GM10248 (cell line): Measurements from ENCODE around the gene GPR158.
"Not testable (repeated sequence)": the region's sequence is repeated elsewhere in the genome, so short reads cannot be mapped to it uniquely, and the experiment has no call there.

ENCODE experiments used
- CTCF ChIA-PET: fragments of 300-600 bp; sonication (Branson Sonifier 250); formaldehyde crosslinking; extraction: SDS; loops from one replicate; lab custom pipeline; 2021; ENCODE audit warnings: antibody characterized with exemption; lab: Yijun Ruan, JAX
- POLR2A ChIA-PET: fragments of 350-650 bp; sonication (Branson Sonifier 250); formaldehyde crosslinking; extraction: SDS; loops from one replicate; lab custom pipeline; 2020; ENCODE audit warnings: antibody characterized with exemption; lab: Yijun Ruan, JAX
- DNase-seq: peaks from one replicate; pipeline ENCODE4 v3.0.0; 2012; ENCODE audit errors: extremely low spot score
- TF ChIP-seq, protein P1 (sequence below): IDR thresholded peaks from 2 replicates; pipeline ENCODE4 v1.5.1; 2012; ENCODE audit warnings: mild to moderate bottlenecking, low read depth; ENCODE audit errors: extremely low read depth, missing control alignments, control extremely low read depth

The GPR158 gene

GRCh38 chr10:25159591-25159990 lies 15.2 kb upstream of the GPR158 start:
- DNase-seq = no peak
- POLR2A ChIA-PET = no interaction called here
- CTCF ChIA-PET = no interaction called here
- TF ChIP-seq, protein P1, sequence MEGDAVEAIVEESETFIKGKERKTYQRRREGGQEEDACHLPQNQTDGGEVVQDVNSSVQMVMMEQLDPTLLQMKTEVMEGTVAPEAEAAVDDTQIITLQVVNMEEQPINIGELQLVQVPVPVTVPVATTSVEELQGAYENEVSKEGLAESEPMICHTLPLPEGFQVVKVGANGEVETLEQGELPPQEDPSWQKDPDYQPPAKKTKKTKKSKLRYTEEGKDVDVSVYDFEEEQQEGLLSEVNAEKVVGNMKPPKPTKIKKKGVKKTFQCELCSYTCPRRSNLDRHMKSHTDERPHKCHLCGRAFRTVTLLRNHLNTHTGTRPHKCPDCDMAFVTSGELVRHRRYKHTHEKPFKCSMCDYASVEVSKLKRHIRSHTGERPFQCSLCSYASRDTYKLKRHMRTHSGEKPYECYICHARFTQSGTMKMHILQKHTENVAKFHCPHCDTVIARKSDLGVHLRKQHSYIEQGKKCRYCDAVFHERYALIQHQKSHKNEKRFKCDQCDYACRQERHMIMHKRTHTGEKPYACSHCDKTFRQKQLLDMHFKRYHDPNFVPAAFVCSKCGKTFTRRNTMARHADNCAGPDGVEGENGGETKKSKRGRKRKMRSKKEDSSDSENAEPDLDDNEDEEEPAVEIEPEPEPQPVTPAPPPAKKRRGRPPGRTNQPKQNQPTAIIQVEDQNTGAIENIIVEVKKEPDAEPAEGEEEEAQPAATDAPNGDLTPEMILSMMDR = no peak

DNA sequence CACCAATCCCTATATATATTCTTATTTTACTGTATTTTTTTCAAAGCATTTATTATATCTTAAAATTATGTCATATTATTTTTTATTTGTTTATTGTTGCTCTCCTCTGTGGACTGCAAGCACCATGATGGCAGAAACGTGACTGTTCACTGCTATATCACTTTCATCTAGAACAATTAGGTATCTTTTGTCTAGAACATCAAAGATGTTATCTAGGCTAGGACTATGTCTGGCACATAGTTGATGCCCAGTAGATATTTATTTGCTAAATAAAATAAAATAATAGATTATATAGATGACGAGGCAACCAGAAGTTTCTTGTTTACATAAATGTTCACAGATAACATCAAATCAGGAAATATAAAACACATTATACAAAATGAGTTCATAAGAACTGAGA lies 12.4 kb upstream of the GPR158 start:
- CTCF ChIA-PET = interaction anchor here (1.5 kb wide), 1 partner anchor 13 kb away, joined by 3 read pairs; no protein-coding TSS in a partner anchor
- POLR2A ChIA-PET = no interaction called here
- TF ChIP-seq, protein P1 = no peak
- no peak for DNase-seq

DNA sequence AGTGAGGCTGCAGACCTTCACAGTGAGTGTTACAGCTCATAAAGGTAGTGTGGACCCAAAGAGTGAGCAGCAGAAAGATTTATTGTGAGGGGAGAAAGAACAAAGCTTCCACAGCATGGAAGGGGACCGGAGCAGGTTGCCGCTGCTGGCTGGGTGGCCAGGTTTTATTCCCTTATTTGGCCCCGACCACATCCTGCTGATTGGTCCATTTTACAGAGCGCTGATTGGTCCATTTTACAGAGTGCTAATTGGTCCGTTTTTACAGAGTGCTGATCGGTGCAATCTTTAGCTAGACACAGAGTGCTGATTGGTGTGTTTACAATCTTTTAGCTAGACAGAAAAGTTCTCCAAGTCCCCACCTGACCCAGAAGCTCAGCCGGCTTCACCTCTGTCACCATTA lies 11.3 kb upstream of the GPR158 start:
- DNase-seq, POLR2A ChIA-PET: not testable (repeated sequence)
- CTCF ChIA-PET = interaction anchor here (1.5 kb wide), 1 partner anchor 15 kb away, joined by 3 read pairs; no protein-coding TSS in a partner anchor

GRCh38 chr10:25169740-25170139 lies 5.1 kb upstream of the GPR158 start:
- DNase-seq = no peak
- TF ChIP-seq, protein P1 = no peak
- CTCF ChIA-PET = no interaction called here
- POLR2A ChIA-PET = no interaction called here

- CTCF ChIA-PET = no interaction called here
- POLR2A ChIA-PET = no interaction called here
These were observed 4.2 kb upstream of the GPR158 start for GRCh38 chr10:25170627-25171026.

DNA sequence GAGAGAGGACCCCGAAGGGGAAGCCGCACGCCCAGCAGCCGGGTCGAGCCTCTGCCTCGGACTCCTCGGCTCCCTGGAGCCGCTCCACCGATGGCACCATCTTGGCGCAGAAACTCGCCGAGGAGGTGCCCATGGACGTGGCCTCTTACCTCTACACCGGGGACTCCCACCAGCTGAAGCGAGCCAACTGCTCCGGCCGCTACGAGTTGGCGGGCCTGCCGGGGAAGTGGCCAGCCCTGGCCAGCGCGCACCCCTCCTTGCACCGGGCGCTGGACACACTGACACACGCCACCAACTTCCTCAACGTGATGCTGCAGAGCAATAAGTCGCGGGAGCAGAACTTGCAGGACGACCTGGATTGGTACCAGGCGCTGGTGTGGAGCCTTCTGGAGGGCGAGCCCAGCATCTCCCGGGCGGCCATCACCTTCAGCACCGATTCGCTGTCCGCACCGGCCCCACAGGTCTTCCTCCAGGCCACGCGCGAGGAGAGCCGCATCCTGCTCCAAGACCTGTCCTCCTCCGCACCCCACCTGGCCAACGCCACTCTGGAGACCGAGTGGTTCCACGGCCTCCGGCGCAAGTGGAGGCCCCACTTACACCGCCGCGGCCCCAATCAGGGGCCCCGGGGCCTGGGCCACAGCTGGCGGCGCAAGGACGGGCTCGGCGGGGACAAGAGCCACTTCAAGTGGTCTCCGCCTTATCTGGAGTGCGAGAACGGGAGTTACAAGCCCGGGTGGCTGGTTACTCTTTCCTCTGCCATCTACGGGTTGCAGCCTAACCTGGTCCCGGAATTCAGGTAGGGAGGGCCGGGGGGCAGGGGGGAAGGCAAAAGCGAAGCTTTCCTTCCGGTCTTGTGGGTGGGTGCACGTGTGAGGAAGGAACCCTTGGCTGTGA lies 973 bp downstream of the GPR158 start:
- ChIA-PET CTCF (no interaction called here), POLR2A (no interaction called here)
- TF ChIP-seq, protein P1 = no peak
- DNase-seq = no peak

More at GRCh38 chr10:25170627-25171026, 4.2 kb upstream of the GPR158 start:
- TF ChIP-seq, protein P1 = no peak
- DNase-seq = no peak

GRCh38 chr10:25176421-25176968 lies 1.7 kb downstream of the GPR158 start:
- no peak for DNase-seq
- ChIA-PET CTCF (no interaction called here), POLR2A (no interaction called here)

More at GRCh38 chr10:25176421-25176968, 1.7 kb downstream of the GPR158 start:
- TF ChIP-seq, protein P1 = no peak
